ENCODE results near the gene CENPT. TPM values are rescaled to one million over a fixed set of nuclear protein-coding genes. Genes with fewer than 3 reads are reported as not detected.
A peak's percentile ranks its signal among the peaks of the same experiment; 100 is the strongest.

Gene CENPT
- total and polyA plus RNA-seq, 2 of the 13 experiments (the other 11 are each of a cell fraction or from before 2014, with no cell fraction given), result 40.9 to 43.3 TPM

- TF ChIP-seq RXRB (CRISPR knock-in tag; IDR thresholded peaks at IDR 0.05; ENCODE audit: borderline replicate concordance), result peak; percentile 47; the same call in 1 of the 2 replicates
- TF ChIP-seq ATF7-NPFF (CRISPR knock-in tag; IDR thresholded peaks at IDR 0.05; ENCODE audit: low read depth), result no peak
- TF ChIP-seq PRMT3 (CRISPR knock-in tag; IDR thresholded peaks at IDR 0.05; ENCODE audit: borderline replicate concordance, low read depth), result no peak
- TF ChIP-seq PATZ1 (CRISPR knock-in tag; IDR thresholded peaks at IDR 0.05), result no peak
- TF ChIP-seq ZNF691 (CRISPR knock-in tag; IDR thresholded peaks at IDR 0.05; ENCODE audit: borderline replicate concordance, low read depth), result peak; percentile 29; the same call in 1 of the 2 replicates
- TF ChIP-seq JDP2 (CRISPR knock-in tag; IDR thresholded peaks at IDR 0.05; ENCODE audit: borderline replicate concordance), result no peak
- no peak for TF ChIP-seq TSC22D2 (CRISPR knock-in tag; IDR thresholded peaks at IDR 0.05; ENCODE audit: borderline replicate concordance)
- peak; percentile 49; the same call in 1 of the 2 replicates for TF ChIP-seq NCOA2 (CRISPR knock-in tag; IDR thresholded peaks at IDR 0.05)
- 0 out of 2 replicates have a peak, but pooled peaks have one; percentile 10 for TF ChIP-seq MIXL1 (CRISPR knock-in tag; IDR thresholded peaks at IDR 0.05)
- peak; percentile 44; the same call in 1 of the 2 replicates for TF ChIP-seq ZGPAT (CRISPR knock-in tag; IDR thresholded peaks at IDR 0.05)
- 0 out of 2 replicates have a peak, but pooled peaks have one; percentile 11 for TF ChIP-seq ISL2 (CRISPR knock-in tag; IDR thresholded peaks at IDR 0.05)
- TF ChIP-seq SKIL (CRISPR knock-in tag; IDR thresholded peaks at IDR 0.05; ENCODE audit: borderline replicate concordance), result no peak
- no peak for TF ChIP-seq ZNF512 (CRISPR knock-in tag; IDR thresholded peaks at IDR 0.05)
- no peak for TF ChIP-seq BCL3 (CRISPR knock-in tag; IDR thresholded peaks at IDR 0.05)
- no peak for TF ChIP-seq MAFF (IDR thresholded peaks at IDR 0.05; ENCODE audit: low read depth, low read length)
- 0 out of 2 replicates have a peak, but pooled peaks have one; percentile 15 for TF ChIP-seq DRAP1 (CRISPR knock-in tag; IDR thresholded peaks at IDR 0.05)
- TF ChIP-seq ZNF549 (CRISPR knock-in tag; IDR thresholded peaks at IDR 0.05), result no peak
- TF ChIP-seq FOXK2 (IDR thresholded peaks at IDR 0.05), result peak; percentile 80
- no peak for TF ChIP-seq CBX5 (CRISPR knock-in tag; IDR thresholded peaks at IDR 0.05; ENCODE audit: borderline replicate concordance)
Measured at GRCh38 chr16:67804853-67805542, 42.5 kb downstream of the CENPT start (continued).
